Putamen (tissue), 1 donor: Measurements from ENCODE around the gene CDX2.

Source experiments
- DNase-seq: peaks from one replicate; pipeline ENCODE4 v3.0.0-alpha.2; 2016; ENCODE audit warnings: low spot score

The CDX2 gene

DNA sequence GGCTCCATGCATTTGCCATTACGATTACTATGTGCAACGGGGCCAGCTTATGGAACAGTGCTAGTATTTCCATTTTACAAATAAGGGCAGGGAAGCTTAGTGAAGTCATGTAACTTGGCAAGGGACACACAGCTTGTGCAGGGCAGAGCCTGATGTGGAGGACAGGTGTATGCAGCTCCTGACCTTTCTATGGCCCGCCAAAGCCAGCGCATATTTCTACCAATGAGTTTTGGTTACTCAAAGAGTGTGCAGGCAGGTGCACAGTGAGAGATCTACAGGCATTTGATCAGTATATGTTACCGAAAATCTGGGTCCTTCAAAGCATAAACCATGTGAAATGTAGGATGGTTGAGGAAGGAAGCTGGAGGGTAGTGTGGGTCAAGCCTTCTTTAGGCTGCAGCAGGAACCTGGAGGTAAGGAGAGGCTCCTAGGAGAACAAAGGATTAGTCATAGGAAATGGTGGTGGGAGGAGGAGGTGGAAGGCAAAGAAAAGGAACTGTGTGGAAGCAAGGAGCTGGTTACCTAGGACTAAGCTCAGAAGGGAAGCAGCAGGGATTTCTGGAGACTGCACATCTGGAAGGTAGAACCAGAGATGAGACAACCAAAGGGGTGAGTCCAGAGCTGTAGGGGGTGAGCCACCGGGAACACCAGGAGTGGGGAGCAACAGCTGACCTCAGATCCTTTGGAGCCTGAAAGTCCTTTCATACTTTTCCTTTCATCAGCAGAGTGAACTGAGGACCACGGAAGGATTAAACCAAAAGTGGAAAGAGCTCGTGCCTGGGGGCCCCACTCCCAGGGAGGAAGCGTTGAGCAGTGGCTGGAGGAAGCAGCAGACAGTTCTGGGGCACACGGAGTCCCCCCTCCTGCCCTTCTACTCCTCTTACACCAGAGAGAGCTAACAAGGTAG, 53.6 kb downstream of the CDX2 start:
- no peak for DNase-seq

DNA sequence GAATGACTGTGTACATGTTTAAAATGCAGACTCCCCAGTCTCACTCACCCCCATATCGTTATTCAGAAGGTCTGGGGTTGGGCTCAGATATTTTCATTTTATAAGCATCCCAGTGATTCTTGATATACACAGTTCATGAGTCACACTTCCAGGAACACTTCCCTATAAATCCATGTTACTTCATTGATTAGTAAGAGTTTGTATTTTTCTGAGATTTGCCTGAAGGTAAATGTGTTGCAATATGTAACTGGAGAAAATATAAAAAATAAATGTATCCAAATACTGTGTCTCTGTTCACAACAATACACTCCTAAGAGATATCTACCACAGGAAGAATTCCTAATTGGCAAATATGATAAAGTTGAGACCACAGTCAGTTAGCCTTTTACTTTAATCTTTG, 56.0 kb downstream of the CDX2 start:
- no peak for DNase-seq

DNA sequence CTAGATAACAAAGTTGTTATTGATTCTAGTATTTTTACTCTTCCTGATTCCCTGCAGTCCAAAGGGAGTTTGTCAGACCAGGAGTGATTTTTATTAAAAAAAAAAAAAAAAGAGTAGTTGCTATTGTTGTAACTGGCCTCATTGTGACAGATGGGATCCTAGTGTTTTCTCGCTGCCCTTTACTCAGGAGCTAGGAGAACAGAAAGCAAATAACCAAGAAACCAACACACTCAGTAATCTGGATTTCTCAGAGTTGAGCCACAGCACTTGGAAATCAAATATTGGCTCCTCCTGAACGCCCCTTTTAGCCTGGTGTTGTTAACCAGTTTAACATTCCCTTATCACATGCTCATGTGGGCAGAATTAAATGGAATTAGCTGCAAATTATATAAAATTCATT, 57.6 kb downstream of the CDX2 start:
- no peak for DNase-seq
